HCT116 (cell line): ENCODE results near the gene SIPA1L3.

ENCODE experiments used
- CTCF ChIP-seq, 3 experiments: fragments of 200-600 bp in 1 of 3; sonication (generic) in 1 of 3; IDR thresholded peaks in 2 of 3; conservative IDR thresholded peaks in 1 of 3; 2 replicates each; pipeline ENCODE4 v1.5.1; 2012 to 2017; ENCODE audit warnings: low read depth in 2 of 3, low read length in 2 of 3, antibody characterized with exemption in 1 of 3, borderline replicate concordance in 1 of 3, control low read depth in 1 of 3, mild to moderate bottlenecking in 1 of 3, mixed read lengths in 1 of 3, mixed run types in 1 of 3, moderate library complexity in 1 of 3; ENCODE audit not compliant: insufficient read depth in 1 of 3
- EZH2 ChIP-seq: fragments of 200-600 bp; sonication (generic); IDR thresholded peaks from 2 replicates; pipeline ENCODE4 v1.6.1; 2017; ENCODE audit warnings: antibody characterized with exemption, mixed run types
- EZH2phosphoT487 ChIP-seq: fragments of 200-600 bp; IDR thresholded peaks from 2 replicates; pipeline ENCODE4 v1.6.1; 2018; ENCODE audit warnings: antibody characterized with exemption, borderline replicate concordance
- JUND ChIP-seq: IDR thresholded peaks from 2 replicates; pipeline ENCODE4 v1.6.1; 2012
- MAX ChIP-seq: IDR thresholded peaks from 2 replicates; pipeline ENCODE4 v1.6.1; 2012
- POLR2A ChIP-seq: IDR thresholded peaks from 2 replicates; pipeline ENCODE4 v1.7.0; 2011; ENCODE audit warnings: borderline replicate concordance; ENCODE audit not compliant: insufficient read depth, insufficient read length; ENCODE audit errors: extremely low read depth
- POLR2AphosphoS5 ChIP-seq: IDR thresholded peaks from 2 replicates; pipeline ENCODE4 v1.6.1; 2011; ENCODE audit warnings: mild to moderate bottlenecking, low read depth, low read length, moderate library complexity
- RAD21 ChIP-seq: IDR thresholded peaks from 2 replicates; pipeline ENCODE4 v1.6.1; 2012; ENCODE audit warnings: low read depth, mild to moderate bottlenecking
- TCF7L2 ChIP-seq: IDR thresholded peaks from 2 replicates; pipeline ENCODE4 v1.7.0; 2011; ENCODE audit warnings: borderline replicate concordance, inconsistent platforms; ENCODE audit not compliant: insufficient read depth, insufficient read length; ENCODE audit errors: extremely low read depth
- TF ChIP-seq, protein P1 (sequence below): IDR thresholded peaks from 2 replicates; pipeline ENCODE4 v1.6.1; 2012
- TF ChIP-seq, protein P2 (sequence below): IDR thresholded peaks from 2 replicates; pipeline ENCODE4 v1.6.1; 2012; ENCODE audit warnings: low read depth

GRCh38 chr19:38145623-38146022 is 238.6 kb downstream of the SIPA1L3 start:
- TF ChIP-seq, protein P1, sequence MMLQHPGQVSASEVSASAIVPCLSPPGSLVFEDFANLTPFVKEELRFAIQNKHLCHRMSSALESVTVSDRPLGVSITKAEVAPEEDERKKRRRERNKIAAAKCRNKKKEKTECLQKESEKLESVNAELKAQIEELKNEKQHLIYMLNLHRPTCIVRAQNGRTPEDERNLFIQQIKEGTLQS: no peak
- TF ChIP-seq JUND (no peak), CTCF (IDR thresholded peaks at IDR 0.05 in 2 of 3, conservative IDR thresholded peaks at IDR 0.05 in 1 of 3; ENCODE audit: borderline replicate concordance in 1 of 3, insufficient read depth in 1 of 3, low read depth in 2 of 3, low read length in 2 of 3) (no peak), EZH2phosphoT487 (no peak), MAX (no peak), EZH2 (no peak), POLR2A (no peak), POLR2AphosphoS5 (no peak), TCF7L2 (no peak), RAD21 (no peak)
- TF ChIP-seq, protein P2, sequence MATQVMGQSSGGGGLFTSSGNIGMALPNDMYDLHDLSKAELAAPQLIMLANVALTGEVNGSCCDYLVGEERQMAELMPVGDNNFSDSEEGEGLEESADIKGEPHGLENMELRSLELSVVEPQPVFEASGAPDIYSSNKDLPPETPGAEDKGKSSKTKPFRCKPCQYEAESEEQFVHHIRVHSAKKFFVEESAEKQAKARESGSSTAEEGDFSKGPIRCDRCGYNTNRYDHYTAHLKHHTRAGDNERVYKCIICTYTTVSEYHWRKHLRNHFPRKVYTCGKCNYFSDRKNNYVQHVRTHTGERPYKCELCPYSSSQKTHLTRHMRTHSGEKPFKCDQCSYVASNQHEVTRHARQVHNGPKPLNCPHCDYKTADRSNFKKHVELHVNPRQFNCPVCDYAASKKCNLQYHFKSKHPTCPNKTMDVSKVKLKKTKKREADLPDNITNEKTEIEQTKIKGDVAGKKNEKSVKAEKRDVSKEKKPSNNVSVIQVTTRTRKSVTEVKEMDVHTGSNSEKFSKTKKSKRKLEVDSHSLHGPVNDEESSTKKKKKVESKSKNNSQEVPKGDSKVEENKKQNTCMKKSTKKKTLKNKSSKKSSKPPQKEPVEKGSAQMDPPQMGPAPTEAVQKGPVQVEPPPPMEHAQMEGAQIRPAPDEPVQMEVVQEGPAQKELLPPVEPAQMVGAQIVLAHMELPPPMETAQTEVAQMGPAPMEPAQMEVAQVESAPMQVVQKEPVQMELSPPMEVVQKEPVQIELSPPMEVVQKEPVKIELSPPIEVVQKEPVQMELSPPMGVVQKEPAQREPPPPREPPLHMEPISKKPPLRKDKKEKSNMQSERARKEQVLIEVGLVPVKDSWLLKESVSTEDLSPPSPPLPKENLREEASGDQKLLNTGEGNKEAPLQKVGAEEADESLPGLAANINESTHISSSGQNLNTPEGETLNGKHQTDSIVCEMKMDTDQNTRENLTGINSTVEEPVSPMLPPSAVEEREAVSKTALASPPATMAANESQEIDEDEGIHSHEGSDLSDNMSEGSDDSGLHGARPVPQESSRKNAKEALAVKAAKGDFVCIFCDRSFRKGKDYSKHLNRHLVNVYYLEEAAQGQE: no peak
